ENCODE data around the gene SPECC1.
"Not testable (repeated sequence)": the region's sequence is repeated elsewhere in the genome, so short reads cannot be mapped to it uniquely, and the experiment has no call there.

Gene SPECC1

DNA sequence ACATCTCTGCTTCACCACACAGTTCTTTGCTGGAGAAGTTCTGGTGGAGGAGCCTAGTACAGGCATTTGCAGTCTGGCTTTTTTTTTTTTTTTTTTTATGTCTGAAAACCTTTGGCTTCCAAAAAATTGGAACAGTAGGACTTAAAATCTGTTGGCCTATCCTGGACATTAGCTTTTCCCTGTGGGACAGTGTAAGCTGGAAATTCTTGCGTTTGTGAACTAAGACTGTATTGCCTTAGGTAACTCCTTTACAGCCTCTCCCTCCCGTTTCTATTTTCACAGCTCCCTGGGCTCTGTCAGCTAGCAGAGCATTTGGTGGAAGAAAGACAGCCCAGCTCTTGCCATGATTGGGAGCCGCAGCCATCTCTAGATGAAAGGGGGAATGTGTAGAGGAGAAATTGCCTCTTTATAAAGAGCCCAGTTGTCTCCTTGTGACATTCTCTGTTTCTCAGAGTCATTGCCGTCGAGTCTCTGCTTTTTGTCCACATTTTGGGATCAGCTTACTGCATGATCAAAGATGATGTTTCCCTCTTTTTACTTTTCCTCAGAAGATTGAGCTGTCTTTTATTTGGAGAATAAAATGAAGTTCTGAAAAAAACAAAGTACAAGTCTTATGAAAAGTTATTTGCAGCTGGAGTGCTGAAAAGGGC, 227.5 kb downstream of the SPECC1 start:
- Histone ChIP-seq H3K27me3 (no peaks in the 10 kb centered on the region), H3K4me1 (no peaks in the 10 kb centered on the region), H3K27ac (peak overlapping the region in 1 of 2 donors; percentile 4), H3K36me3 (peaks cover 17 to 34% (median 29%) of the 10 kb centered on the region in 3 donors), H3K9me3 (no peaks in the 10 kb centered on the region), H3K4me3 (no peak overlapping the region)
- intact Hi-C loops (cut with DNase I; ENCODE audit: low total_unique reads), result no loop called here
- no peak for DNase-seq
- no peak for TF ChIP-seq CTCF (IDR thresholded peaks at IDR 0.05)

DNA sequence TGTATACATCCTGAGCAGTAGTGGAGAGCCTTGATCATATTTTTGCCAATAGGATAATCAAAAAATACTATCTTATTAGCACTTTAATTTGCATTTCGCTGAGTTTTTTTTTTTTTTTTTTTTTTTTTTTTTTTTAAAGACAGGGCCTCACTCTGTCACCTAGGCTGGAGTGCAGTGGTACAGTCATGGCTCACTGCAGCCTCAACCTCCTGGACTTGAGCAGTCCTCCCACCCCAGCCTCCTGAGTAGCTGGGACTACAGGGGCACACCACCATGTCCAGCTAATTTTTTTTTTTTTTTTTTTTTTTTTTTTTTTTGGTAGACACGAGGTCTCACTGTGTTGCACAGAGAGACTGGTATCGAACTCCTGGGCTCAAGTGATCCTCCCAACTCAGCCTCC, 230.6 kb downstream of the SPECC1 start:
- H3K27ac ChIP-seq; intact Hi-C loops (cut with DNase I; ENCODE audit: low total_unique reads); H3K9me3 ChIP-seq; DNase-seq; H3K4me1 ChIP-seq; H3K4me3 ChIP-seq; H3K27me3 ChIP-seq: not testable (repeated sequence)
- peaks cover 2 to 15% (median 7%) of the 10 kb centered on the region in 3 donors for H3K36me3 ChIP-seq

DNA sequence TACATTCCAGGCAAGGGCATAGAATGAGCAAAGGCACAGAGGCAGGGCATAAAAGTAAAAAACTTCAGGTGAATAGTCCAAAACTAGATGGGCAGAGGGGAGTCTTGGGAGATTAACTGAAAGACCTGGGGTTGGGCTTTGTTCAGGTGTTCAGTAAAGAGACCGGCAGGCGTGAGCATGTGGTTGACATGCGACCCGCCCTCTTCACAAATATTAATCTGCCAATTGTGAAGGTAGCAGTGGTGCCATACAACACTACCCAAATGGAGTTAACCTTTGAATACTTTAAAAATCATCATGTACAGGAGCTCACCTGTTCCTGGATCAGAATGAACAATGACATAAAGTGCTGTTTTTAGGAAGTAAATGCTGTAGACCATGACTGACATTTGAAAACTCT, 232.7 kb downstream of the SPECC1 start:
- H3K4me1 ChIP-seq, result no peaks in the 10 kb centered on the region
- no peak overlapping the region for H3K27ac ChIP-seq
- H3K36me3 ChIP-seq, result peaks cover 13 to 24% (median 22%) of the 10 kb centered on the region in 3 donors
- no peak overlapping the region for H3K4me3 ChIP-seq
- intact Hi-C loops (cut with DNase I; ENCODE audit: low total_unique reads), result no loop called here
- H3K9me3 ChIP-seq, result no peaks in the 10 kb centered on the region
- no peak for DNase-seq
- TF ChIP-seq CTCF (IDR thresholded peaks at IDR 0.05), result no peak
- H3K27me3 ChIP-seq, result no peaks in the 10 kb centered on the region

- Histone ChIP-seq H3K27me3 (no peaks in the 10 kb centered on the region), H3K9me3 (no peaks in the 10 kb centered on the region), H3K27ac (no peak overlapping the region), H3K4me3 (no peak overlapping the region), H3K4me1 (no peaks in the 10 kb centered on the region), H3K36me3 (peaks cover 17 to 27% (median 26%) of the 10 kb centered on the region in 3 donors)
- no peak for TF ChIP-seq CTCF (IDR thresholded peaks at IDR 0.05)
- DNase-seq, result no peak
- intact Hi-C loops (cut with DNase I; ENCODE audit: low total_unique reads), result no loop called here
Measured at GRCh38 chr17:20242271-20242670, 233.1 kb downstream of the SPECC1 start.

- no peaks in the 10 kb centered on the region for H3K4me1 ChIP-seq
- no peaks in the 10 kb centered on the region for H3K9me3 ChIP-seq
- no peak overlapping the region for H3K4me3 ChIP-seq
- no peaks in the 10 kb centered on the region for H3K27me3 ChIP-seq
- no peak for TF ChIP-seq CTCF (IDR thresholded peaks at IDR 0.05)
- H3K27ac ChIP-seq, result no peak overlapping the region
- DNase-seq, result no peak
- H3K36me3 ChIP-seq, result peaks cover 25 to 30% (median 29%) of the 10 kb centered on the region in 3 donors
- intact Hi-C loops (cut with DNase I; ENCODE audit: low total_unique reads), result no loop called here
Measured at GRCh38 chr17:20243524-20243923, 234.4 kb downstream of the SPECC1 start.

DNA sequence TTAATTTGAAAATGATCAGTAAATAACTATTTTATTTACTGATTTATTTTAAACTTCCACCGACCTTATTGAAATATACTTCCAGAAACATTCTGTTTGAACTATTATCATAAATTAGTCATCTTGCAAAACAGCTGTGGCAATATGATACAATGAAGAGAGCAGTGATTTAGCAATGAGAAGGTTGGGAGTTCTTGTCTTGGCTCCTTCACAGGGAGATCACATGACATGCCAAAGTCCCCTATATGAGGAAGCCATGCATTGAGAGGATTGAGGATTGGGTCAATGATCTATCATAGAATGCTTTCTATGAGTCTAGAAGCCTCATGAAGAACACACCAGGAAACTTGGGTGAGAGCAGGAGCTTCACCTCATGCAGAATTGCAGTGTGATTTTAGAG, 235.5 kb downstream of the SPECC1 start:
- Histone ChIP-seq H3K4me3 (no peak overlapping the region), H3K27ac (no peak overlapping the region), H3K9me3 (peaks cover 0 to 5% (median 0%) of the 10 kb centered on the region in 3 donors), H3K36me3 (peaks cover 35 to 39% (median 36%) of the 10 kb centered on the region in 3 donors), H3K27me3 (no peaks in the 10 kb centered on the region), H3K4me1 (no peaks in the 10 kb centered on the region)
- intact Hi-C loops (cut with DNase I; ENCODE audit: low total_unique reads), result no loop called here
- no peak for TF ChIP-seq CTCF (IDR thresholded peaks at IDR 0.05)
- DNase-seq, result no peak
